Mesendoderm (in vitro differentiated cells): ENCODE data around the gene PA2G4.

Source experiments
- DNase-seq: peaks from one replicate; pipeline ENCODE4 v3.0.0; 2013
- H2AK5ac ChIP-seq: 2 replicates; pipeline ENCODE4 v1.6.1; 2013; ENCODE audit warnings: low read length, inconsistent platforms
- H2BK120ac ChIP-seq: 2 replicates; pipeline ENCODE4 v1.6.1; 2013; ENCODE audit warnings: low read depth, mild to moderate bottlenecking, low read length, moderate library complexity, mixed read lengths
- H2BK15ac ChIP-seq: replicated peaks from 2 replicates; pipeline ENCODE4 v1.6.1; 2013; ENCODE audit warnings: low read depth, mild to moderate bottlenecking, moderate library complexity
- H2BK5ac ChIP-seq: 2 replicates; pipeline ENCODE4 v1.6.1; 2013; ENCODE audit warnings: low read length, inconsistent platforms
- H3K18ac ChIP-seq: 2 replicates; pipeline ENCODE4 v1.6.1; 2013; ENCODE audit warnings: mild to moderate bottlenecking, low read length, mixed read lengths
- H3K23ac ChIP-seq: one replicate; pipeline ENCODE4 v1.6.1; 2013; ENCODE audit warnings: low read length
- H3K27ac ChIP-seq: 2 replicates; pipeline ENCODE4 v1.5.1; 2013; ENCODE audit warnings: low read depth, mild to moderate bottlenecking, inconsistent platforms, low read length, moderate library complexity
- H3K27me3 ChIP-seq: 2 replicates; pipeline ENCODE4 v1.6.1; 2013; ENCODE audit warnings: low read length, control low read depth, mild to moderate bottlenecking, inconsistent platforms; ENCODE audit not compliant: insufficient read depth, poor library complexity
- H3K36me3 ChIP-seq: 2 replicates; pipeline ENCODE4 v1.6.1; 2013; ENCODE audit warnings: low read length, inconsistent platforms; ENCODE audit not compliant: control insufficient read depth, insufficient read depth
- H3K4ac ChIP-seq: one replicate; pipeline ENCODE4 v1.6.1; 2013; ENCODE audit warnings: low read depth, mild to moderate bottlenecking, low read length, moderate library complexity
- H3K4me1 ChIP-seq: 2 replicates; pipeline ENCODE4 v1.6.1; 2013; ENCODE audit warnings: low read depth, low read length, inconsistent platforms; ENCODE audit not compliant: control insufficient read depth
- H3K4me2 ChIP-seq: 2 replicates; pipeline ENCODE4 v1.6.1; 2013; ENCODE audit warnings: low read length
- H3K4me3 ChIP-seq: 2 replicates; pipeline ENCODE4 v1.5.1; 2013; ENCODE audit warnings: mild to moderate bottlenecking, low read length
- H3K56ac ChIP-seq: one replicate; pipeline ENCODE4 v1.6.1; 2013; ENCODE audit warnings: low read length
- H3K79me1 ChIP-seq: 2 replicates; pipeline ENCODE4 v1.6.1; 2013; ENCODE audit warnings: low read length, inconsistent platforms
- H3K79me2 ChIP-seq: 2 replicates; pipeline ENCODE4 v1.6.1; 2013; ENCODE audit warnings: mild to moderate bottlenecking, low read length; ENCODE audit not compliant: control insufficient read depth, insufficient read depth
- H3K9ac ChIP-seq: 2 replicates; pipeline ENCODE4 v1.6.1; 2013; ENCODE audit warnings: low read length, inconsistent platforms
- H4K5ac ChIP-seq: one replicate; pipeline ENCODE4 v1.6.1; 2013; ENCODE audit warnings: low read length
- H4K8ac ChIP-seq: one replicate; pipeline ENCODE4 v1.6.1; 2013; ENCODE audit warnings: low read depth, mild to moderate bottlenecking, control low read depth, low read length, moderate library complexity
- WGBS: extraction: QIAGEN DNeasy Blood & Tissue Kit; methylation state at CpG from one replicate; pipeline ENCODE4 v1.1.7; 2013; ENCODE audit warnings: low lambda C conversion rate, missing lambda C conversion rate; ENCODE audit not compliant: insufficient coverage; ENCODE audit errors: extremely low coverage; 5-methylcytosine and 5-hydroxymethylcytosine counted together

The PA2G4 gene

DNA sequence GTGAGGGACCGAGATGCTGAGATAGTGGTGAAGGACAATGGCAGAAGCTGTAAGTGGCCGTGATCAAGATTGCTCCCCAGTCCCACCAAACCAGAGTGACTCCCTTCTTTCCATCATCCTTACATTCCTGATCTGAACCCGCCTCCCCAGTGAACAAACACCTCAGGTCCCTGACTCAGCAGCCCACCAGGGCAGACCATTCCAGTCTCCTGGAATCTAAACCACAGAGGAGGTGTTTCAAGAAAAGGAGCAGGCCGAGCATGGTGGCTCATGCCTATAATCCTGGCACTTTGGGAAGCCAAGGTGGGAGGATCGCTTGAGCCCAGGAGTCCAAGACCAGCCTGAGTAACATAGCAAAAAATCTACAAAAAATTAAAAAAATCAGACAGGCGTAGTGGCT lies 17.8 kb upstream of the PA2G4 start:
- H3K56ac ChIP-seq: no peak overlapping the region
- H3K4me3 ChIP-seq: no peak overlapping the region
- peaks cover 9% of the 10 kb centered on the region for H3K79me2 ChIP-seq
- peak; percentile 18 for DNase-seq
- H2BK5ac ChIP-seq: no peak overlapping the region
- H3K27me3 ChIP-seq: no peaks in the 10 kb centered on the region
- H3K18ac ChIP-seq: no peak overlapping the region
- H3K4ac ChIP-seq: no peak overlapping the region
- WGBS: no CpG with 5 or more reads among the region's 6 CpGs
- H2AK5ac ChIP-seq: no peak overlapping the region
- peaks cover 3% of the 10 kb centered on the region for H3K79me1 ChIP-seq
- H4K8ac ChIP-seq: no peak overlapping the region
- no peak overlapping the region for H2BK120ac ChIP-seq
- H3K4me1 ChIP-seq: no peaks in the 10 kb centered on the region
- H4K5ac ChIP-seq: no peak overlapping the region
- no peaks in the 10 kb centered on the region for H3K36me3 ChIP-seq
- no peak overlapping the region for H3K27ac ChIP-seq
- H3K23ac ChIP-seq: no peak overlapping the region
- H3K4me2 ChIP-seq: no peak overlapping the region
- no peak overlapping the region for H2BK15ac ChIP-seq
- no peak overlapping the region for H3K9ac ChIP-seq

DNA sequence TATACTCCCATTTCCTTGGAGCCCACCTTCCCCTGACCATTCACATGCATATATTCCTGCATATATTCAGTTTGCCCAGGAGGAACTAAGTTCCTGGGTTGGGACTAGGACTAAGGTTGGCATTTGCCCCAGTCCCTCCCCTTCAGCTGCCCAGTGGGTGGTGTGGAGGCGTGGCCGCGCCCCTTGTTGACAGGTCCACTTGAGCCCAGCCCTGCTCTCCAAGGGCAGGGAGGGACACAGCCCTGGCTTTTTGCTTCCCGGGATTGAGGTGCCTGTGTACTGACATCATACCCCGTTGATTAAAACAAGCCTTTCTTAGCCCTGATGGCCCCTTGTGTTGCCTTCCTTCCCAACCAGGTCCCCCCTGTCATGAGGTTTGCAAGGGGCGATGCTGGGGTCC lies 17.1 kb upstream of the PA2G4 start:
- no peak overlapping the region for H3K4me3 ChIP-seq
- no peak overlapping the region for H3K4me2 ChIP-seq
- H3K4ac ChIP-seq: no peak overlapping the region
- H3K27ac ChIP-seq: no peak overlapping the region
- no peak overlapping the region for H2BK15ac ChIP-seq
- H3K9ac ChIP-seq: no peak overlapping the region
- DNase-seq: no peak
- no peak overlapping the region for H3K18ac ChIP-seq
- no peak overlapping the region for H3K56ac ChIP-seq
- no peak overlapping the region for H4K8ac ChIP-seq
- no peaks in the 10 kb centered on the region for H3K36me3 ChIP-seq
- H3K23ac ChIP-seq: no peak overlapping the region
- no peak overlapping the region for H2BK5ac ChIP-seq
- no peak overlapping the region for H2BK120ac ChIP-seq
- H2AK5ac ChIP-seq: no peak overlapping the region
- no peaks in the 10 kb centered on the region for H3K4me1 ChIP-seq
- H3K27me3 ChIP-seq: no peaks in the 10 kb centered on the region
- no peak overlapping the region for H4K5ac ChIP-seq
- H3K79me2 ChIP-seq: peaks cover 4% of the 10 kb centered on the region
- peaks cover 3% of the 10 kb centered on the region for H3K79me1 ChIP-seq
- WGBS: no CpG with 5 or more reads among the region's 6 CpGs

DNA sequence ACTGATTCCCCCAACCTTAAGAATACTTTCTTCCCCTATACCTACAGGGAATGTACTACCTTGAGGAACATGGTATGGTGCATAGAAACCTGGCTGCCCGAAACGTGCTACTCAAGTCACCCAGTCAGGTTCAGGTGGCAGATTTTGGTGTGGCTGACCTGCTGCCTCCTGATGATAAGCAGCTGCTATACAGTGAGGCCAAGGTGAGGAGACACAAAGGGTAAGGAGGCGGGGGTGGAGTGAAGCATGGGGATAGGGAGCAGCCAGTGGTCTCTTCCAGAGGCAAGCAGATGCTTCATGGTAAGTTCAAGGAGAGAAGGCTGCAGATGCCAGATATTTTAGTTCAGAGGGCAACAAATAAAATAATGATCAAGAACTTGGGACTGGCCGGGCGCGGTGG lies 6.6 kb upstream of the PA2G4 start:
- H3K4ac ChIP-seq: no peak overlapping the region
- H3K79me2 ChIP-seq: no peaks in the 10 kb centered on the region
- H4K5ac ChIP-seq: no peak overlapping the region
- H3K27me3 ChIP-seq: no peaks in the 10 kb centered on the region
- H3K79me1 ChIP-seq: no peaks in the 10 kb centered on the region
- no peak overlapping the region for H3K9ac ChIP-seq
- no peak overlapping the region for H2BK5ac ChIP-seq
- no peak overlapping the region for H2AK5ac ChIP-seq
- no peak overlapping the region for H3K4me2 ChIP-seq
- H3K56ac ChIP-seq: no peak overlapping the region
- peaks cover 2% of the 10 kb centered on the region for H3K36me3 ChIP-seq
- no peak overlapping the region for H3K18ac ChIP-seq
- H3K4me3 ChIP-seq: no peak overlapping the region
- no peak overlapping the region for H2BK120ac ChIP-seq
- no peaks in the 10 kb centered on the region for H3K4me1 ChIP-seq
- no peak overlapping the region for H3K23ac ChIP-seq
- H2BK15ac ChIP-seq: no peak overlapping the region
- H4K8ac ChIP-seq: no peak overlapping the region
- no peak overlapping the region for H3K27ac ChIP-seq
- DNase-seq: no peak
- no CpG with 5 or more reads among the region's 6 CpGs for WGBS

DNA sequence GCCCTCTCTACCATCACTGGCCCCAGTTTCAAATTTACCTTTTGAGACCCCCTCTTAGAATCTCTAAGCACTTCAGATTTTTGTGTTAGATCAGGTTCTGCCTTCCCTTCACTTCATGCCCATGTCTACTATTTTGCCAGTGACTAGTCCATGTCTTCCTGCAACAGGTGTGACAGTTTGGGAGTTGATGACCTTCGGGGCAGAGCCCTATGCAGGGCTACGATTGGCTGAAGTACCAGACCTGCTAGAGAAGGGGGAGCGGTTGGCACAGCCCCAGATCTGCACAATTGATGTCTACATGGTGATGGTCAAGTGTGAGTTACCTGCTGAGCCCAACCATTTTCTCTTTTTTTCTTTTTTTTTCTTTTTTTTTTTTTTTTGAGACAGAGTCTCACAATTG lies 5.8 kb upstream of the PA2G4 start:
- Histone ChIP-seq H3K79me1 (no peaks in the 10 kb centered on the region), H3K36me3 (peaks cover 2% of the 10 kb centered on the region), H3K79me2 (no peaks in the 10 kb centered on the region), H3K4ac (no peak overlapping the region), H3K4me3 (no peak overlapping the region), H3K4me2 (no peak overlapping the region), H3K27me3 (no peaks in the 10 kb centered on the region), H2BK120ac (no peak overlapping the region), H3K56ac (no peak overlapping the region), H2BK15ac (no peak overlapping the region), H3K4me1 (no peaks in the 10 kb centered on the region), H2BK5ac (no peak overlapping the region), H3K23ac (no peak overlapping the region), H4K5ac (no peak overlapping the region), H4K8ac (no peak overlapping the region), H3K9ac (no peak overlapping the region), H3K27ac (no peak overlapping the region), H3K18ac (no peak overlapping the region), H2AK5ac (no peak overlapping the region)
- no peak for DNase-seq
- no CpG with 5 or more reads among the region's 3 CpGs for WGBS

DNA sequence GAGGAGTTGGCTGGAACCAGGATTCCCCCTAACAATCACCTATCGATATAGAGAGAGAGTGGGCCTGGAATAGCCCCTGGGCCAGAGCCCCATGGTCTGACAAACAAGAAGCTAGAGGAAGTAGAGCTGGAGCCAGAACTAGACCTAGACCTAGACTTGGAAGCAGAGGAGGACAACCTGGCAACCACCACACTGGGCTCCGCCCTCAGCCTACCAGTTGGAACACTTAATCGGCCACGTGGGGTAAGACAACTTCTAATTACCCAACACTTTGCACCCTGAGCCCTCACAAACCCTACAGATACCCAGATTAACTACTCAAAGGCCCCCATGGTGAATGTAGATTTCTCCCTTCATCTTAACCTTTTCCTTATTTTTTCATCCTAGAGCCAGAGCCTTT lies 4.6 kb upstream of the PA2G4 start:
- no peak overlapping the region for H3K4me3 ChIP-seq
- no peaks in the 10 kb centered on the region for H3K27me3 ChIP-seq
- DNase-seq: no peak
- H2BK15ac ChIP-seq: no peak overlapping the region
- H3K79me2 ChIP-seq: peaks cover 4% of the 10 kb centered on the region
- H3K27ac ChIP-seq: no peak overlapping the region
- WGBS: no CpG with 5 or more reads among the region's 4 CpGs
- H3K56ac ChIP-seq: no peak overlapping the region
- H3K79me1 ChIP-seq: no peaks in the 10 kb centered on the region
- H3K4me1 ChIP-seq: no peaks in the 10 kb centered on the region
- H3K4ac ChIP-seq: no peak overlapping the region
- no peak overlapping the region for H4K8ac ChIP-seq
- no peak overlapping the region for H3K18ac ChIP-seq
- no peak overlapping the region for H2BK120ac ChIP-seq
- H2BK5ac ChIP-seq: no peak overlapping the region
- no peak overlapping the region for H4K5ac ChIP-seq
- no peak overlapping the region for H3K4me2 ChIP-seq
- no peak overlapping the region for H3K9ac ChIP-seq
- H3K23ac ChIP-seq: no peak overlapping the region
- H2AK5ac ChIP-seq: no peak overlapping the region
- H3K36me3 ChIP-seq: peaks cover 2% of the 10 kb centered on the region

DNA sequence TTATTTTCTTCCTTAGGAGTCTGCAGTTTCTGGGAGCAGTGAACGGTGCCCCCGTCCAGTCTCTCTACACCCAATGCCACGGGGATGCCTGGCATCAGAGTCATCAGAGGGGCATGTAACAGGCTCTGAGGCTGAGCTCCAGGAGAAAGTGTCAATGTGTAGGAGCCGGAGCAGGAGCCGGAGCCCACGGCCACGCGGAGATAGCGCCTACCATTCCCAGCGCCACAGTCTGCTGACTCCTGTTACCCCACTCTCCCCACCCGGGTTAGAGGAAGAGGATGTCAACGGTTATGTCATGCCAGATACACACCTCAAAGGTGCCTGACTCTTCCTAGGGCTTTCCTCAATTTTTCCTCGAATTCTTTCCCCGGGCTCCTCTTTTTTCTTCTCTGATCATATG lies 3.3 kb upstream of the PA2G4 start:
- no peak overlapping the region for H2AK5ac ChIP-seq
- no peaks in the 10 kb centered on the region for H3K79me1 ChIP-seq
- no peak overlapping the region for H4K8ac ChIP-seq
- no peaks in the 10 kb centered on the region for H3K27me3 ChIP-seq
- H3K56ac ChIP-seq: no peak overlapping the region
- no peak overlapping the region for H2BK5ac ChIP-seq
- H4K5ac ChIP-seq: no peak overlapping the region
- H3K23ac ChIP-seq: no peak overlapping the region
- no peak overlapping the region for H2BK15ac ChIP-seq
- H2BK120ac ChIP-seq: no peak overlapping the region
- peaks cover 16% of the 10 kb centered on the region for H3K79me2 ChIP-seq
- no peak overlapping the region for H3K9ac ChIP-seq
- no CpG with 5 or more reads among the region's 14 CpGs for WGBS
- H3K4me3 ChIP-seq: no peak overlapping the region
- no peak overlapping the region for H3K4ac ChIP-seq
- no peak for DNase-seq
- H3K18ac ChIP-seq: no peak overlapping the region
- no peaks in the 10 kb centered on the region for H3K4me1 ChIP-seq
- no peak overlapping the region for H3K4me2 ChIP-seq
- H3K27ac ChIP-seq: no peak overlapping the region
- H3K36me3 ChIP-seq: peaks cover 2% of the 10 kb centered on the region
